Measurements from ENCODE around the gene ASIC1. TPM values are rescaled to one million over a fixed set of nuclear protein-coding genes. Genes with fewer than 3 reads are reported as not detected.
A peak's percentile ranks its signal among the peaks of the same experiment; 100 is the strongest.

Gene ASIC1
- total and polyA plus RNA-seq, 2 of the 13 experiments (the other 11 are each of a cell fraction or from before 2014, with no cell fraction given), result 0.44 to 1.5 TPM

GRCh38 chr12:50112456-50113218, 55.2 kb downstream of the ASIC1 start (continued):
- TF ChIP-seq ZNF207 (IDR thresholded peaks at IDR 0.05; ENCODE audit: borderline replicate concordance), result no peak
- peak; percentile 44; the same call in 1 of the 2 replicates for TF ChIP-seq BORCS8-MEF2B (CRISPR knock-in tag; IDR thresholded peaks at IDR 0.05)
- no peak for TF ChIP-seq ZNF773 (CRISPR knock-in tag; IDR thresholded peaks at IDR 0.05; ENCODE audit: borderline replicate concordance)
- TF ChIP-seq, protein P1, sequence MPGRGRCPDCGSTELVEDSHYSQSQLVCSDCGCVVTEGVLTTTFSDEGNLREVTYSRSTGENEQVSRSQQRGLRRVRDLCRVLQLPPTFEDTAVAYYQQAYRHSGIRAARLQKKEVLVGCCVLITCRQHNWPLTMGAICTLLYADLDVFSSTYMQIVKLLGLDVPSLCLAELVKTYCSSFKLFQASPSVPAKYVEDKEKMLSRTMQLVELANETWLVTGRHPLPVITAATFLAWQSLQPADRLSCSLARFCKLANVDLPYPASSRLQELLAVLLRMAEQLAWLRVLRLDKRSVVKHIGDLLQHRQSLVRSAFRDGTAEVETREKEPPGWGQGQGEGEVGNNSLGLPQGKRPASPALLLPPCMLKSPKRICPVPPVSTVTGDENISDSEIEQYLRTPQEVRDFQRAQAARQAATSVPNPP (CRISPR knock-in tag; IDR thresholded peaks at IDR 0.05), result 0 out of 2 replicates have a peak, but pooled peaks have one; percentile 8
- no peak for TF ChIP-seq ZNF530 (CRISPR knock-in tag; IDR thresholded peaks at IDR 0.05; ENCODE audit: low read depth)
- TF ChIP-seq HNF4A (CRISPR knock-in tag; IDR thresholded peaks at IDR 0.05), result 0 out of 2 replicates have a peak, but pooled peaks have one; percentile 20
- no peak for TF ChIP-seq ZNF546 (CRISPR knock-in tag; conservative IDR thresholded peaks at IDR 0.05)
- no peak; the same call in 1 of the 2 replicates for TF ChIP-seq ZNF160 (CRISPR knock-in tag; IDR thresholded peaks at IDR 0.05)
- TF ChIP-seq ZNF883 (CRISPR knock-in tag; IDR thresholded peaks at IDR 0.05; ENCODE audit: not compliant biosample characterization), result peak; percentile 51
- TF ChIP-seq, protein P2, sequence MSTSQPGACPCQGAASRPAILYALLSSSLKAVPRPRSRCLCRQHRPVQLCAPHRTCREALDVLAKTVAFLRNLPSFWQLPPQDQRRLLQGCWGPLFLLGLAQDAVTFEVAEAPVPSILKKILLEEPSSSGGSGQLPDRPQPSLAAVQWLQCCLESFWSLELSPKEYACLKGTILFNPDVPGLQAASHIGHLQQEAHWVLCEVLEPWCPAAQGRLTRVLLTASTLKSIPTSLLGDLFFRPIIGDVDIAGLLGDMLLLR (CRISPR knock-in tag; IDR thresholded peaks at IDR 0.05), result 0 out of 2 replicates have a peak, but pooled peaks have one; percentile 19
- TF ChIP-seq, protein P3, sequence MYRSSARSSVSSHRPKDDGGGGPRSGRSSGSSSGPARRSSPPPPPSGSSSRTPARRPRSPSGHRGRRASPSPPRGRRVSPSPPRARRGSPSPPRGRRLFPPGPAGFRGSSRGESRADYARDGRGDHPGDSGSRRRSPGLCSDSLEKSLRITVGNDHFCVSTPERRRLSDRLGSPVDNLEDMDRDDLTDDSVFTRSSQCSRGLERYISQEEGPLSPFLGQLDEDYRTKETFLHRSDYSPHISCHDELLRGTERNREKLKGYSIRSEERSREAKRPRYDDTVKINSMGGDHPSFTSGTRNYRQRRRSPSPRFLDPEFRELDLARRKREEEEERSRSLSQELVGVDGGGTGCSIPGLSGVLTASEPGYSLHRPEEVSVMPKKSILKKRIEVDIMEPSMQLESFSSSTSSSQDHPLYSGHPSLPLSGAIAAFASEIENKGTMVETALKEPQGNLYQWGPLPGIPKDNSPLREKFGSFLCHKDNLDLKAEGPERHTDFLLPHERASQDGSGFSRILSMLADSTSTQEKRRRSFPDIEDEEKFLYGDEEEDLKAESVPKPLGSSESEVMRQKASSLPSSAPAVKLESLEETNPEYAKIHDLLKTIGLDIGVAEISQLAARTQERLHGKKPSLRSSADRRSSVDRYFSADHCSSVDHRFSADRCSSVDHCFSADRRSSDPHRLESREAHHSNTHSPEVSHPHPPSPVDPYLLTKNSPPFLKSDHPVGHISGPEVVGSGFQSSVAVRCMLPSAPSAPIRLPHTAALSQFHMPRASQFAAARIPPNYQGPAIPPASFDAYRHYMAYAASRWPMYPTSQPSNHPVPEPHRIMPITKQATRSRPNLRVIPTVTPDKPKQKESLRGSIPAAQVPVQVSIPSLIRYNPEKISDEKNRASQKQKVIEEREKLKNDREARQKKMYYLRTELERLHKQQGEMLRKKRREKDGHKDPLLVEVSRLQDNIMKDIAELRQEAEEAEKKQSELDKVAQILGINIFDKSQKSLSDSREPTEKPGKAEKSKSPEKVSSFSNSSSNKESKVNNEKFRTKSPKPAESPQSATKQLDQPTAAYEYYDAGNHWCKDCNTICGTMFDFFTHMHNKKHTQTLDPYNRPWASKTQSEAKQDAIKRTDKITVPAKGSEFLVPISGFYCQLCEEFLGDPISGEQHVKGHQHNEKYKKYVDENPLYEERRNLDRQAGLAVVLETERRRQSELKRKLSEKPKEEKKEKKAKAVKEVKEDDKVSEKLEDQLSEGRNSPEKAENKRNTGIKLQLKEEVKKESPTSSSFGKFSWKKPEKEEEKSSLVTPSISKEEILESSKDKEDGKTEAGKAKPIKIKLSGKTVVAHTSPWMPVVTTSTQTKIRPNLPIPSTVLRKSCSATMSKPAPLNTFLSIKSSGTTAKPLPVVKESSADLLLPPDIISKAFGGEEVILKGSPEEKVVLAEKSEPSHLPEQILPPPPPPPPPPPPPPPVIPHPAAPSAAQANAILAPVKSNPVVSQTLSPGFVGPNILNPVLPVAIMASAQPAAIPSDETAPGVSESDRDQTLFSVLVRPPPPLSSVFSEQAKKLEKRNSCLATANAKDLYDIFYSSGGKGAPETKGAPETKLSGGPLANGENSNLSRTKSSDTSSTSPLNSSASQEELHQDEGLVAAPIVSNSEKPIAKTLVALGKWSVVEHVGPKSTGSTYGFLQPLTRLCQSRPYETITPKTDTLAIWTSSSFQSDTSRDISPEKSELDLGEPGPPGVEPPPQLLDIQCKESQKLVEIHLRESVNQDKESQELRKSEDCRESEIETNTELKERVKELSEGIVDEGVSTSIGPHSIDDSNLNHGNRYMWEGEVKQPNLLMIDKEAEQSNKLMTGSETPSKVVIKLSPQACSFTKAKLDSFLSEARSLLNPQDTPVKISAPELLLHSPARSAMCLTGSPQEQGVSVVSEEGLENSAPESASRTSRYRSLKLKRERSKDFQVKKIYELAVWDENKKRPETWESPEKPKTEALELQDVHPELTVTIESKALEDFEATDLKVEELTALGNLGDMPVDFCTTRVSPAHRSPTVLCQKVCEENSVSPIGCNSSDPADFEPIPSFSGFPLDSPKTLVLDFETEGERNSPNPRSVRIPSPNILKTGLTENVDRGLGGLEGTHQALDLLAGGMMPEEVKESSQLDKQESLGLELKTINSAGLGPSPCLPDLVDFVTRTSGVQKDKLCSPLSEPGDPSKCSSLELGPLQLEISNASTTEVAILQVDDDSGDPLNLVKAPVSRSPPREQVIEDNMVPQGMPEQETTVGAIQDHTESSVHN (CRISPR knock-in tag; IDR thresholded peaks at IDR 0.05), result peak; percentile 88; the same call in 1 of the 2 replicates
- TF ChIP-seq SIX4 (CRISPR knock-in tag; IDR thresholded peaks at IDR 0.05), result no peak
- no peak for TF ChIP-seq TFE3 (CRISPR knock-in tag; IDR thresholded peaks at IDR 0.05)
- TF ChIP-seq TBX2 (CRISPR knock-in tag; IDR thresholded peaks at IDR 0.05; ENCODE audit: borderline replicate concordance), result no peak

All from HepG2 (cell line).